ENCODE results near the gene EIF3F. TPM values are rescaled to one million over a fixed set of nuclear protein-coding genes. Genes with fewer than 3 reads are reported as not detected.
A peak's percentile ranks its signal among the peaks of the same experiment; 100 is the strongest.

The EIF3F gene
- polyA plus RNA-seq, 1 donor from 2014 or later: 266 TPM

GRCh38 chr11:8038811-8039529 is 51.8 kb downstream of the EIF3F start:
- H3K9ac ChIP-seq (ENCODE audit: low read length): peak overlapping the region; percentile 69
- H3K27ac ChIP-seq (ENCODE audit: low read length): peak overlapping the region; percentile 94
- peak overlapping the region; percentile 60 for H3K4me3 ChIP-seq (ENCODE audit: low read length)
- peak overlapping the region; percentile 41 for H2AFZ ChIP-seq (ENCODE audit: low read depth, low read length)
- H3K9me3 ChIP-seq (ENCODE audit: low read length): no peaks in the 10 kb centered on the region
- H3F3A ChIP-seq (ENCODE audit: insufficient read depth, low read length, poor library complexity, severe bottlenecking): no peaks in the 10 kb centered on the region
- no peaks in the 10 kb centered on the region for H3K9me2 ChIP-seq (ENCODE audit: insufficient read depth, low read length)
- no peaks in the 10 kb centered on the region for H3K27me3 ChIP-seq (ENCODE audit: insufficient read depth, low read depth, low read length)
- no peaks in the 10 kb centered on the region for H4K20me1 ChIP-seq (ENCODE audit: insufficient read depth)
- TF ChIP-seq EP300 (conservative IDR thresholded peaks at IDR 0.05; ENCODE audit: poor library complexity, severe bottlenecking): no peak
- TF ChIP-seq CTCF (IDR thresholded peaks at IDR 0.05; ENCODE audit: poor library complexity, severe bottlenecking): no peak
- TF ChIP-seq TAF1 (IDR thresholded peaks at IDR 0.05; ENCODE audit: low read depth): no peak
- TF ChIP-seq REST (IDR thresholded peaks at IDR 0.05; ENCODE audit: borderline replicate concordance): no peak
- TF ChIP-seq MXI1 (conservative IDR thresholded peaks at IDR 0.05; ENCODE audit: poor library complexity, severe bottlenecking): no peak
- no peak for TF ChIP-seq SMC3 (conservative IDR thresholded peaks at IDR 0.05; ENCODE audit: poor library complexity)
- peak overlapping the region; percentile 72 for H3K4me2 ChIP-seq (ENCODE audit: low read length)
- H3K79me2 ChIP-seq (replicated peaks; ENCODE audit: insufficient read depth, low read length): peaks cover 16% of the 10 kb centered on the region
- no peaks in the 10 kb centered on the region for H3K36me3 ChIP-seq (ENCODE audit: insufficient read depth, low read length)

- no peaks in the 10 kb centered on the region for H3K27me3 ChIP-seq (ENCODE audit: insufficient read depth, low read depth, low read length)
- H3K9me2 ChIP-seq (ENCODE audit: insufficient read depth, low read length): no peaks in the 10 kb centered on the region
- H2AFZ ChIP-seq (ENCODE audit: low read depth, low read length): no peak overlapping the region
- peak overlapping the region; percentile 94 for H3K27ac ChIP-seq (ENCODE audit: low read length)
- peaks cover 16% of the 10 kb centered on the region for H3K79me2 ChIP-seq (replicated peaks; ENCODE audit: insufficient read depth, low read length)
- H3K36me3 ChIP-seq (ENCODE audit: insufficient read depth, low read length): no peaks in the 10 kb centered on the region
- H3K4me3 ChIP-seq (ENCODE audit: low read length): peak overlapping the region; percentile 60
- peak overlapping the region; percentile 69 for H3K9ac ChIP-seq (ENCODE audit: low read length)
- TF ChIP-seq EZH2 (IDR thresholded peaks at IDR 0.05; ENCODE audit: borderline replicate concordance, insufficient read depth, low read length, poor library complexity, severe bottlenecking): no peak
- no peak for TF ChIP-seq POLR2AphosphoS5 (IDR thresholded peaks at IDR 0.05)
- no peak for TF ChIP-seq MXI1 (conservative IDR thresholded peaks at IDR 0.05; ENCODE audit: poor library complexity, severe bottlenecking)
- no peak for TF ChIP-seq TAF1 (IDR thresholded peaks at IDR 0.05; ENCODE audit: low read depth)
- no peak for TF ChIP-seq RAD21 (conservative IDR thresholded peaks at IDR 0.05)
- no peak for TF ChIP-seq SMC3 (conservative IDR thresholded peaks at IDR 0.05; ENCODE audit: poor library complexity)
- TF ChIP-seq REST (IDR thresholded peaks at IDR 0.05; ENCODE audit: borderline replicate concordance): no peak
- no peak for TF ChIP-seq EP300 (conservative IDR thresholded peaks at IDR 0.05; ENCODE audit: poor library complexity, severe bottlenecking)
- no peak for TF ChIP-seq CTCF (IDR thresholded peaks at IDR 0.05; ENCODE audit: poor library complexity, severe bottlenecking)
- H4K20me1 ChIP-seq (ENCODE audit: insufficient read depth): no peaks in the 10 kb centered on the region
- H3F3A ChIP-seq (ENCODE audit: insufficient read depth, low read length, poor library complexity, severe bottlenecking): no peaks in the 10 kb centered on the region
- H3K4me2 ChIP-seq (ENCODE audit: low read length): no peak overlapping the region
- H3K9me3 ChIP-seq (ENCODE audit: low read length): no peaks in the 10 kb centered on the region
These were observed 52.6 kb downstream of the EIF3F start for GRCh38 chr11:8039530-8040260.

Data from neural cell (in vitro differentiated cells).